HepG2 (cell line): Measurements from ENCODE around the gene CBX2. TPM values are rescaled to one million over a fixed set of nuclear protein-coding genes. Genes with fewer than 3 reads are reported as not detected.

Experiments
- CTCF ChIP-seq: sonication (generic); formaldehyde crosslinking; IDR thresholded peaks from 2 replicates; pipeline ENCODE4 v1.5.0; 2020; ENCODE audit warnings: mild to moderate bottlenecking, missing genetic modification reagents, moderate library complexity
- GATAD2A ChIP-seq: IDR thresholded peaks from 2 replicates; pipeline ENCODE4 v1.6.1; 2016
- HIC2 ChIP-seq: sonication (generic); formaldehyde crosslinking; IDR thresholded peaks from 2 replicates; pipeline ENCODE4 v1.9.0; 2022; ENCODE audit warnings: low read depth, missing genetic modification reagents
- KMT2B ChIP-seq: IDR thresholded peaks from 2 replicates; pipeline ENCODE4 v1.6.1; 2016; ENCODE audit warnings: missing genetic modification reagents, missing compliant biosample characterization
- MED13 ChIP-seq: sonication (generic); formaldehyde crosslinking; IDR thresholded peaks from 2 replicates; pipeline ENCODE4 v1.5.0; 2020; ENCODE audit warnings: missing genetic modification reagents
- RAD51 ChIP-seq: fragments of 450-650 bp; IDR thresholded peaks from 2 replicates; pipeline ENCODE4 v1.6.1; 2016; ENCODE audit warnings: borderline replicate concordance
- STAG1 ChIP-seq: sonication (generic); formaldehyde crosslinking; IDR thresholded peaks from 2 replicates; pipeline ENCODE4 v1.4.0; 2020; ENCODE audit warnings: missing genetic modification reagents
- TBX2 ChIP-seq: sonication (generic); formaldehyde crosslinking; IDR thresholded peaks from 2 replicates; pipeline ENCODE4 v1.5.0; 2020; ENCODE audit warnings: missing genetic modification reagents, mild to moderate bottlenecking, borderline replicate concordance
- TIGD3 ChIP-seq: sonication (generic); formaldehyde crosslinking; IDR thresholded peaks from 2 replicates; pipeline ENCODE4 v1.5.1; 2020; ENCODE audit warnings: mild to moderate bottlenecking, missing genetic modification reagents, borderline replicate concordance
- TOE1 ChIP-seq: sonication (generic); formaldehyde crosslinking; IDR thresholded peaks from 2 replicates; pipeline ENCODE4 v1.4.0; 2020; ENCODE audit warnings: mild to moderate bottlenecking, missing genetic modification reagents
- ZFY ChIP-seq: sonication (generic); formaldehyde crosslinking; IDR thresholded peaks from 2 replicates; pipeline ENCODE4 v1.4.0; 2020; ENCODE audit warnings: missing genetic modification reagents
- ZGPAT ChIP-seq: IDR thresholded peaks from 2 replicates; pipeline ENCODE4 v1.6.1; 2016; ENCODE audit warnings: mild to moderate bottlenecking
- ZNF20 ChIP-seq: sonication (generic); formaldehyde crosslinking; IDR thresholded peaks from 2 replicates; pipeline ENCODE4 v1.4.0; 2020; ENCODE audit warnings: mild to moderate bottlenecking, moderate library complexity, missing genetic modification reagents
- ZNF253 ChIP-seq: sonication (generic); formaldehyde crosslinking; IDR thresholded peaks from 2 replicates; pipeline ENCODE4 v1.8.0; 2022; ENCODE audit warnings: mild to moderate bottlenecking, missing genetic modification reagents, borderline replicate concordance
- ZNF333 ChIP-seq: sonication (generic); formaldehyde crosslinking; IDR thresholded peaks from 2 replicates; pipeline ENCODE4 v1.4.0; 2020; ENCODE audit warnings: mild to moderate bottlenecking, missing genetic modification reagents, borderline replicate concordance
- ZNF674 ChIP-seq: sonication (generic); formaldehyde crosslinking; IDR thresholded peaks from 2 replicates; pipeline ENCODE4 v1.5.0; 2020; ENCODE audit warnings: low read depth, mild to moderate bottlenecking, missing genetic modification reagents
- ZNF784 ChIP-seq: sonication (generic); formaldehyde crosslinking; IDR thresholded peaks from 2 replicates; pipeline ENCODE4 v1.5.1; 2020; ENCODE audit warnings: missing genetic modification reagents, mild to moderate bottlenecking, borderline replicate concordance
- polyA plus RNA-seq, 8 experiments: library from polyadenylated mRNA; depleted of rRNA in 3 of 8; stranded (reverse) in 7 of 8; unstranded in 1 of 8; fragments of >200 nt; fragmentation: Illumina TruSeq in 4 of 8; extraction: Trizol in 4 of 8; gene quantifications; 2 replicates each; pipeline versions ENCODE4 v1.2.1 to v1.2.3, GENCODE V29; 2011 to 2016; ENCODE audit warnings: low read depth in 4 of 8, missing spikeins in 1 of 8, mixed read lengths in 1 of 8; ENCODE audit not compliant: insufficient read depth in 1 of 8
- total RNA-seq, 5 experiments: library from RNA; depleted of rRNA; stranded (reverse); fragments of >200 nt; fragmentation: Illumina TruSeq; extraction: Trizol; gene quantifications; 2 replicates each; pipeline ENCODE4 v1.2.3, GENCODE V29; 2016; ENCODE audit warnings: low read depth in 1 of 5

The CBX2 gene
- total and polyA plus RNA-seq, 2 of the 13 experiments (the other 11 are each of a cell fraction or from before 2014, with no cell fraction given) = 14.5 to 31.1 TPM

GRCh38 chr17:79801156-79802038 lies 23.4 kb downstream of the CBX2 start (continued):
- 0 out of 2 replicates have a peak, but pooled peaks have one; percentile 51 for TF ChIP-seq ZNF674 (CRISPR knock-in tag)
- TF ChIP-seq GATAD2A (CRISPR knock-in tag) = 0 out of 2 replicates have a peak, but pooled peaks have one; percentile 8
- TF ChIP-seq ZGPAT (CRISPR knock-in tag) = peak; percentile 81
- TF ChIP-seq KMT2B (CRISPR knock-in tag) = no peak
- TF ChIP-seq TBX2 = peak; percentile 54; the same call in 1 of the 2 replicates
- TF ChIP-seq RAD51 = no peak
- peak; percentile 27; the same call in 1 of the 2 replicates for TF ChIP-seq STAG1 (CRISPR knock-in tag)
- no peak for TF ChIP-seq TIGD3 (CRISPR knock-in tag)
- TF ChIP-seq TOE1 = no peak
- no peak for TF ChIP-seq HIC2 (CRISPR knock-in tag)
- TF ChIP-seq CTCF (CRISPR knock-in tag) = 0 out of 2 replicates have a peak, but pooled peaks have one; percentile 34
- TF ChIP-seq ZFY (CRISPR knock-in tag) = peak; percentile 59; the same call in 1 of the 2 replicates
- no peak for TF ChIP-seq ZNF784 (CRISPR knock-in tag)
- no peak for TF ChIP-seq ZNF253
- TF ChIP-seq ZNF333 (CRISPR knock-in tag) = peak; percentile 54; the same call in 1 of the 2 replicates
- 0 out of 2 replicates have a peak, but pooled peaks have one; percentile 39 for TF ChIP-seq MED13 (CRISPR knock-in tag)
- 0 out of 2 replicates have a peak, but pooled peaks have one; percentile 51 for TF ChIP-seq ZNF20
